Body of pancreas (tissue), 4 donors: ENCODE data around the gene NSFL1C.
"Not testable (repeated sequence)": the region's sequence is repeated elsewhere in the genome, so short reads cannot be mapped to it uniquely, and the experiment has no call there.

Experiments used
- POLR2A ChIP-seq, 3 donors: fragments of 450-650 bp; IDR thresholded peaks; one replicate each; pipeline ENCODE4 v1.6.1; 2016; ENCODE audit warnings: antibody characterized with exemption in 3 of 3, mild to moderate bottlenecking in 2 of 3
- TF ChIP-seq, protein P1 (sequence below), 7 experiments: fragments of 450-650 bp in 4 of 7; fragments of 200-600 bp in 3 of 7; sonication (generic) in 3 of 7; IDR thresholded peaks; one replicate each; pipeline ENCODE4 v1.5.1; 2016 to 2019; ENCODE audit warnings: antibody characterized with exemption in 7 of 7

DNA sequence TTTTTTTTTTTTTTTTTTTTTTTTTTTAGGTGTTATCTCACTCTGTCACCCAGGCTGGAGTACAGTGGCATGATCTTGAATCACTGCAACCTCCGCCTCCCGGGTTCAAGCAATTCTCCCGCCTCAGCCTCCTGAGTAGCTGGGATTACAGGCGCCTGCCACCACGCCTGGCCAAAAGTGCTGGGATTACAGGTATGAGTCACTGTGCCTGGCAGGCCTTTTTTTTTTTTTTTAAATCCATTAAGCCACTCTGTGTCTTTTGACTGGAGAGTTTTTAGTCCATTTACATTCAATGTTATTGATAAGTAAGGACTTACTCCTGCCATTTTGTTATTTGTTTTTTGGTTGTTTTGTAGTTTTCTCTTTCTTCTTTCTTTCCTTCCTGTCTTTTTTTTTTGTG, 30.7 kb upstream of the NSFL1C start:
- TF ChIP-seq, protein P1, sequence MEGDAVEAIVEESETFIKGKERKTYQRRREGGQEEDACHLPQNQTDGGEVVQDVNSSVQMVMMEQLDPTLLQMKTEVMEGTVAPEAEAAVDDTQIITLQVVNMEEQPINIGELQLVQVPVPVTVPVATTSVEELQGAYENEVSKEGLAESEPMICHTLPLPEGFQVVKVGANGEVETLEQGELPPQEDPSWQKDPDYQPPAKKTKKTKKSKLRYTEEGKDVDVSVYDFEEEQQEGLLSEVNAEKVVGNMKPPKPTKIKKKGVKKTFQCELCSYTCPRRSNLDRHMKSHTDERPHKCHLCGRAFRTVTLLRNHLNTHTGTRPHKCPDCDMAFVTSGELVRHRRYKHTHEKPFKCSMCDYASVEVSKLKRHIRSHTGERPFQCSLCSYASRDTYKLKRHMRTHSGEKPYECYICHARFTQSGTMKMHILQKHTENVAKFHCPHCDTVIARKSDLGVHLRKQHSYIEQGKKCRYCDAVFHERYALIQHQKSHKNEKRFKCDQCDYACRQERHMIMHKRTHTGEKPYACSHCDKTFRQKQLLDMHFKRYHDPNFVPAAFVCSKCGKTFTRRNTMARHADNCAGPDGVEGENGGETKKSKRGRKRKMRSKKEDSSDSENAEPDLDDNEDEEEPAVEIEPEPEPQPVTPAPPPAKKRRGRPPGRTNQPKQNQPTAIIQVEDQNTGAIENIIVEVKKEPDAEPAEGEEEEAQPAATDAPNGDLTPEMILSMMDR (IDR thresholded peaks at IDR 0.05), result not testable (repeated sequence)
- not testable (repeated sequence) for TF ChIP-seq POLR2A (IDR thresholded peaks at IDR 0.05)
